OCI-LY3 (cell line): Measurements from ENCODE around the gene SEBOX.

Experiments
- EZH2phosphoT487 ChIP-seq: fragments of 200-600 bp; shearing (Covaris generic); IDR thresholded peaks from 2 replicates; pipeline ENCODE4 v1.6.1; 2018; ENCODE audit warnings: antibody characterized with exemption, mixed run types, low read depth
- TF ChIP-seq, protein P1 (sequence below): fragments of 200-600, 300-600 bp; sonication (generic); IDR thresholded peaks from 2 replicates; pipeline ENCODE4 v1.5.1; 2014; ENCODE audit warnings: antibody characterized with exemption, low read length, low read depth

- TF ChIP-seq, protein P1, sequence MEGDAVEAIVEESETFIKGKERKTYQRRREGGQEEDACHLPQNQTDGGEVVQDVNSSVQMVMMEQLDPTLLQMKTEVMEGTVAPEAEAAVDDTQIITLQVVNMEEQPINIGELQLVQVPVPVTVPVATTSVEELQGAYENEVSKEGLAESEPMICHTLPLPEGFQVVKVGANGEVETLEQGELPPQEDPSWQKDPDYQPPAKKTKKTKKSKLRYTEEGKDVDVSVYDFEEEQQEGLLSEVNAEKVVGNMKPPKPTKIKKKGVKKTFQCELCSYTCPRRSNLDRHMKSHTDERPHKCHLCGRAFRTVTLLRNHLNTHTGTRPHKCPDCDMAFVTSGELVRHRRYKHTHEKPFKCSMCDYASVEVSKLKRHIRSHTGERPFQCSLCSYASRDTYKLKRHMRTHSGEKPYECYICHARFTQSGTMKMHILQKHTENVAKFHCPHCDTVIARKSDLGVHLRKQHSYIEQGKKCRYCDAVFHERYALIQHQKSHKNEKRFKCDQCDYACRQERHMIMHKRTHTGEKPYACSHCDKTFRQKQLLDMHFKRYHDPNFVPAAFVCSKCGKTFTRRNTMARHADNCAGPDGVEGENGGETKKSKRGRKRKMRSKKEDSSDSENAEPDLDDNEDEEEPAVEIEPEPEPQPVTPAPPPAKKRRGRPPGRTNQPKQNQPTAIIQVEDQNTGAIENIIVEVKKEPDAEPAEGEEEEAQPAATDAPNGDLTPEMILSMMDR = no peak
- no peak for TF ChIP-seq EZH2phosphoT487
Measured at GRCh38 chr17:28344011-28344410, 21.0 kb downstream of the SEBOX start.
